Calu3 (cell line): ENCODE results near the gene RIN2. TPM values are rescaled to one million over a fixed set of nuclear protein-coding genes. Genes with fewer than 3 reads are reported as not detected.

Experiments used
- Bru-seq: library from RNA; stranded (reverse); fragments of 400-500 nt; gene quantifications from one replicate; lab custom pipeline; 2021; lab: Mats Ljungman, UMichigan
- BruChase-seq, 2 experiments: library from RNA; stranded (reverse); fragments of 400-500 nt; gene quantifications; one replicate each; lab custom pipeline; 2021; lab: Mats Ljungman, UMichigan
- BruUV-seq: library from RNA; stranded (reverse); fragments of 400-500 nt; replicated peaks from 2 replicates; lab custom pipeline; 2021; lab: Mats Ljungman, UMichigan
- CTCF ChIA-PET: fragments of 300-600 bp; sonication (Branson Sonifier 250); formaldehyde crosslinking; loops from one replicate; lab custom pipeline; 2022; ENCODE audit warnings: antibody characterized with exemption; lab: Charles Lee
- DNase-seq: peaks from one replicate; pipeline ENCODE4 v3.0.0; 2022
- H3K27ac Mint-ChIP-seq: one replicate; pipeline ENCODE4 v1.8.0; 2022; ENCODE audit warnings: mixed read lengths; ENCODE audit not compliant: unreplicated experiment
- H3K27me3 Mint-ChIP-seq: one replicate; pipeline ENCODE4 v1.8.0; 2022; ENCODE audit warnings: mixed read lengths; ENCODE audit not compliant: unreplicated experiment
- H3K36me3 Mint-ChIP-seq: one replicate; pipeline ENCODE4 v1.8.0; 2022; ENCODE audit warnings: mild to moderate bottlenecking, moderate library complexity, mixed read lengths; ENCODE audit not compliant: insufficient read depth, unreplicated experiment
- H3K4me1 Mint-ChIP-seq: one replicate; pipeline ENCODE4 v1.8.0; 2022; ENCODE audit warnings: mild to moderate bottlenecking, low read depth, mixed read lengths; ENCODE audit not compliant: unreplicated experiment
- H3K4me3 Mint-ChIP-seq: one replicate; pipeline ENCODE4 v1.8.0; 2022; ENCODE audit warnings: mild to moderate bottlenecking, low read depth, moderate library complexity, mixed read lengths; ENCODE audit not compliant: unreplicated experiment
- H3K9me3 Mint-ChIP-seq: one replicate; pipeline ENCODE4 v1.8.0; 2022; ENCODE audit warnings: low read depth, mixed read lengths; ENCODE audit not compliant: unreplicated experiment
- CTCF ChIP-seq: fragments of 200-600 bp; IDR thresholded peaks from one replicate; pipeline ENCODE4 v1.8.0; 2022; ENCODE audit warnings: antibody characterized with exemption; ENCODE audit not compliant: unreplicated experiment
- intact Hi-C: fragments of 100-400 bp; cut with micrococcal nuclease; formaldehyde crosslinking; loops from one replicate; pipeline ENCODE4 v1.10.0; 2022; ENCODE audit not compliant: unreplicated experiment
- long read RNA-seq: library from polyadenylated mRNA; stranded (forward); transcript quantifications from one replicate; pipeline ENCODE4 v2.0.0, GENCODE V29; 2022
- total RNA-seq: library from RNA; stranded (reverse); gene quantifications from 2 replicates; pipeline ENCODE4 v1.2.3, GENCODE V29; 2022

Gene RIN2
- 9.8 and 9.9 TPM in 2 replicates for total RNA-seq
- Bru-seq, nascent RNA: percentile 52 among the genes with signal in this experiment
- BruChase-seq, experiment 1, labeled RNA remaining after a 6-hour chase: percentile 43 among the genes with signal in this experiment
- BruChase-seq, experiment 2, labeled RNA remaining after a 2-hour chase: percentile 47 among the genes with signal in this experiment
- long read RNA-seq, partial matches to known transcripts: 8 of 8 reads
- long read RNA-seq, other reads (novel, unspliced or antisense): 0 of 8 reads

DNA sequence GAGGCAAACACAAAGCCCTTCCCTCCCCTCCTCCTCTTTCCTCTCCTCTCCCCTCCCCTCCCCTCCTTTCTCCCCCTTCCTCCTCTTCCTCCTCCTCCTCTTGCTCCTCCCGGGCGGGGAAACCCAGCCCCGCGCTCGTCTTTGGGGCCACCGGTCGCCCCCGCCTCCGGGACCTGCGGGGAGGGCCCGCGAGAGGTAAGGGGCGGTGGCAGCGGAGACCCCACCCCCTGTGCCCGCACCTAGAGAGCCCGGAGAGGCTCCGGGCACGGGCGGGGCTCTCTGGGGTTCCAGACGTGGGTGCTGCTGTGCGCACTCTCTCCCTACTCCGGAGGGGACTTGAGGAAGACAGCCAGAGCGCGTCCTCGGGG is at the start of gene RIN2:
Gene RIN2, plus strand, starts transcription at position 126 of the 368 bp plus-strand sequence. CDS start 131,344 bp downstream, outside the sequence.
- TF ChIP-seq CTCF: no peak
- peaks cover 18% of the 10 kb centered on the region for H3K36me3 Mint-ChIP-seq
- BruUV-seq: no TSS peak
- H3K27ac Mint-ChIP-seq: no peak within 1 kb of the TSS
- H3K4me1 Mint-ChIP-seq: peaks cover 10% of the 10 kb centered on the region
- no peaks in the 10 kb centered on the region for H3K9me3 Mint-ChIP-seq
- no peak for DNase-seq
- no peaks in the 10 kb centered on the region for H3K27me3 Mint-ChIP-seq
- H3K4me3 Mint-ChIP-seq: peak within 1 kb of the TSS; percentile 72
- intact Hi-C loops: no loop called here
- CTCF ChIA-PET: interaction anchor here (0.6 kb wide), 2 partner anchors 128 to 312 kb away, joined by 4 to 5 read pairs; no protein-coding TSS in a partner anchor

- H3K9me3 Mint-ChIP-seq: no peaks in the 10 kb centered on the region
- no TSS peak for BruUV-seq
These were observed 48.3 kb upstream of the RIN2 start for GRCh38 chr20:19709635-19710335.

GRCh38 chr20:19710336-19711120 is 47.5 kb upstream of the RIN2 start:
- Mint-ChIP-seq H3K9me3 (no peaks in the 10 kb centered on the region), H3K4me1 (no peaks in the 10 kb centered on the region), H3K36me3 (no peaks in the 10 kb centered on the region), H3K4me3 (no peak overlapping the region), H3K27ac (no peak overlapping the region), H3K27me3 (no peaks in the 10 kb centered on the region)
- intact Hi-C loops: no loop called here
- no peak for DNase-seq
- BruUV-seq: no TSS peak
- CTCF ChIA-PET: no interaction called here
- no peak for TF ChIP-seq CTCF

More at GRCh38 chr20:19709635-19710335, 48.3 kb upstream of the RIN2 start:
- TF ChIP-seq CTCF: no peak
- no peaks in the 10 kb centered on the region for H3K4me1 Mint-ChIP-seq
- H3K4me3 Mint-ChIP-seq: no peak overlapping the region
- intact Hi-C loops: no loop called here
- CTCF ChIA-PET: no interaction called here
- H3K27me3 Mint-ChIP-seq: peaks cover 3% of the 10 kb centered on the region
- DNase-seq: no peak
- H3K36me3 Mint-ChIP-seq: no peaks in the 10 kb centered on the region
- H3K27ac Mint-ChIP-seq: no peak overlapping the region

- Mint-ChIP-seq H3K27me3 (no peaks in the 10 kb centered on the region), H3K4me3 (no peak overlapping the region), H3K4me1 (no peaks in the 10 kb centered on the region), H3K27ac (no peak overlapping the region), H3K36me3 (no peaks in the 10 kb centered on the region), H3K9me3 (no peaks in the 10 kb centered on the region)
- no peak for DNase-seq
- intact Hi-C loops: no loop called here
- TF ChIP-seq CTCF: no peak
- CTCF ChIA-PET: no interaction called here
- BruUV-seq: no TSS peak
These were observed 46.9 kb upstream of the RIN2 start for GRCh38 chr20:19711126-19711525.
